NCI-H82 treated with DMSO at 0.1 percent for 48 hours (cell line): ENCODE measurements around the gene ANKEF1.

Experiments
- DNase-seq: peaks from one replicate; lab custom pipeline; 2025; ENCODE audit not compliant: unreplicated experiment; lab: John Stamatoyannopoulos, UW

The ANKEF1 gene

DNA sequence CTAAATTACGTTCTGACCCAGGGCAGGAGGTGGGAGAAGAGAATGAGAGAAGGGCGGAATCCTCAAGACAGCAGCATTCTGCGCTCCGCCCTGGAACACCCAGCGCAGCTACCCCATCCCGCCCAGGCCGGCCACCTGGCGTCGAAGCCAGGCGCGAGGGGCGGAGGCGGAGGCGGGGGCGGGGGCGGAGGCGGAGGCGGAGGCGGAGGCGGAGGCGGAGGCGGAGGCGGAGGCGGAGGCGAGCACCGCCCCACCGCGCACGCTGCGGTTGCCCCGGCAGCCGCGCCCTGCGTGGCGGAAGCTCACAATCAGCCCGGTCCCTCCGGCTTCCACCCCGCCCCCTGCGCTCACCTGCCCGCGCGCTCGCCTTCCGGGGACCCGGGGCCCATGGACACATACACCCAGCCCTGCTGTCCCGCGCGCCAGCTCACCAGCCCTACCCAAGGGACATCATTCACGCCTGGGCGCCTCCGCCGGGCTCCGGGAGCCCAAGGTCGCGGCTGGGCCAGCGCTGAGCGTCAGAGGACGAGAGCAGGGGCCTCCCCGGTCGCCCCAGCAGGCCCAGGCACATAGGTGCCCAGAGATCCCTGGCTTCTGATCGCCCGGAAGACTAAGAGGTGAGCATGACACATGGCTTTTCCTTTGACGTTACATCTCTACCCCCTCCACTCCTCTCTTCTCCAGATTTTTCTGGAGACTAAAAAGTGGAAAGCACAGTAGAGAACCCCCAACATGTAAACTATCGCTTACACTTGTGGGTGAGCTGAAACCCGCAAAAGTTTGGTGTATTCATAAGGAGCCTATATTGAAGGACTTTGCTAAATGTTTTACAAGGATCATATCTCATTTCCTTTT is at the start of gene ANKEF1:
TSS of gene ANKEF1 (plus strand) at position 271 of the 855 bp plus-strand sequence. CDS start 3,315 bp downstream, outside the sequence.
- peak; percentile 22 for DNase-seq

- DNase-seq = no peak
These were observed 49.5 kb upstream of the ANKEF1 start for GRCh38 chr20:9985281-9985680.

DNA sequence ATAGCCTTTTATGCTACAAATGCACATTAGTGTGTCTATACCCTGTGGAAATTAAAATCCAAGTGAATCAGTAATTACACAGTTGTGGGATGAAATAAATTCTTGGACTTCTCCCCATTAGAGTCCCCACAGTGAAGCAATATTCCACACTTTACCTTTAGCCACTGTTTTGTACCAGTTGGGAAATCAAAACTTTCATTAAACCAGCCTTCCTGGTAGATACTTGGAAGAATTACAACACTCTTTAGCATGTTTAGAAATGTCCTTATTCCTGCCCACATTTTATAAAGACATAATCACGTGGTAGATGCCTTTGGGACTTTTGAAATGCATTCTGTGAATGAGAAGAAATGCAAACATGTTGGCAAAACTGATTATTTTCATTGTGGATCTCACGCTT is 49.0 kb upstream of the ANKEF1 start:
- no peak for DNase-seq

GRCh38 chr20:9989066-9989724 is 45.6 kb upstream of the ANKEF1 start:
- no peak for DNase-seq

- DNase-seq = no peak
These were observed 41.6 kb upstream of the ANKEF1 start for GRCh38 chr20:9993137-9993536.

DNA sequence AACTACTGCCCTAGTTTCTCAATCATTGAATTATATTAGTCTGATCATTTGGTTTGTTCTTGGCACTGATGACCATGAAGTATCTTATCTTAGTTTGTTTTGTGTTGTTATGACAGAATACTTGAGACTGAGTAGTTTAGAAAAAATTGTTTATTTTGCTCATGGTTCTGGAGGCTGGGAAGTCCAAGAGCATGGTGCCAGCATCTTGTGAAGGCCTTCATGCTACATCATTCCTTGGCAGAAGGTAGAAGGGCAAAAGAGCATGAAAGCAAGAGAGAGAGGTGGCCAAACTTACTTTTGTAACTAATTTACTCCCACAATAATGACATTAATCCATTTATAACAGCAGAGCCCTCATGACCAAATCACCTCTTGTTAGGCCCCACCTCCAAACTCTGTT is 40.1 kb upstream of the ANKEF1 start:
- no peak for DNase-seq

- no peak for DNase-seq
These were observed 39.1 kb upstream of the ANKEF1 start for GRCh38 chr20:9995510-9996272.

DNA sequence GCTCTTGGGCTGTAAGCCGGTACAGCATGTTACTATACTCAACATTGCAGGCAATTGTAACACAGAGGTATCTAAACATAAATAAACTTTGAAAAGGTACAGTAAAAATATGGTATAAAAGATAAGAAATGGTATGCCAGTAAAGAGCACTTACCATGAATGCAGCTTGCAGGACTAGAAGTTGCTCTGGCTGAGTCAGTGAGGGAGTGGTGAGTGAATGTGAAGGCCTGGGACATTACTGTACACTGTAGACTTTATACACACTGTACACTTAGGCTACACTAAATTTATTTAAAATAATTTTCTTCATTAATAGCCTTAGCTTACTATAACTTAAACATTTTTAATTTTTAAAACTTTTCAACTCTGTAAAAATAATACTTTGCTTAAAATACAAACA is 37.8 kb upstream of the ANKEF1 start:
- no peak for DNase-seq

DNA sequence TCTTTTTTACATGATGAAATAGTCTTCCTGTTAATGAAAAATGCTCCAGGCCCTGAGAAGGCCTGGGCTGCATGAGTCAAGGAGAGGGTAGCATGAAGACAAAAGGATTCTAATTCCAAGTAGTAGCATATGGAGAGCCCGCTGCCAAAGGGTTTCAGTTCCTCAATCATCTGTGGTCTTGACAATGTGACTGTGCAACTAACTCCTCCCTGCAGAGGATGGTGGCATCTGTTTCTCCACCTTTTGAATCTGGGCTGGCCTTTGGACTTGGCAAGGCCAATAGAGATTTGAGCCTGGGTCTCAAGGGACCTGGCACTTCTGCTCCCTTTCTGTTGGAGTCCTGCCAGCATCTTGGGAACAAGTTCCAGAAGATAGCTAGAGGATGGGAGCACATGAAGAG is 35.1 kb upstream of the ANKEF1 start:
- no peak for DNase-seq

DNA sequence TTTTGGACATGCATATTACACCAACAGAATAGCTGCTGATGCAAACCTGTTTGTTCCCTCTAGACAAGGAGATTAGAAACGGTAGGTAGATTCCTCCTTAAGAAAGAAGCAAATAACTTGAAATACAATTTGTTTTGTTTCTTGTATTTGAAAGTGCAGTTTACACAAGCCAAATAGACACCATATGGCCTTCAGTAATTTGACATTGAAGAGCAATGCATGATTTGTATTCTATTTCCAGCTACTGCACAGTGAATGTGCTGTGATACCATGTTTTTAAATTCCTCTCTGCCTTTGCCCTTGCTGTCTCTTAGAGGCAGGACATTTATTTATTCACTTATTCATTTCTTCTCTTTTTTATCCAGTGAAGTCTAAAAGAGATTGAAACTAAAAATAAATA is 31.9 kb upstream of the ANKEF1 start:
- DNase-seq = no peak

- DNase-seq = no peak
These were observed 29.9 kb upstream of the ANKEF1 start for GRCh38 chr20:10004900-10005299.

GRCh38 chr20:10005885-10006284 is 28.9 kb upstream of the ANKEF1 start:
- no peak for DNase-seq

- DNase-seq = no peak
These were observed 28.2 kb upstream of the ANKEF1 start for GRCh38 chr20:10006447-10007090.

- no peak for DNase-seq
These were observed 27.6 kb upstream of the ANKEF1 start for GRCh38 chr20:10007158-10007557.

DNA sequence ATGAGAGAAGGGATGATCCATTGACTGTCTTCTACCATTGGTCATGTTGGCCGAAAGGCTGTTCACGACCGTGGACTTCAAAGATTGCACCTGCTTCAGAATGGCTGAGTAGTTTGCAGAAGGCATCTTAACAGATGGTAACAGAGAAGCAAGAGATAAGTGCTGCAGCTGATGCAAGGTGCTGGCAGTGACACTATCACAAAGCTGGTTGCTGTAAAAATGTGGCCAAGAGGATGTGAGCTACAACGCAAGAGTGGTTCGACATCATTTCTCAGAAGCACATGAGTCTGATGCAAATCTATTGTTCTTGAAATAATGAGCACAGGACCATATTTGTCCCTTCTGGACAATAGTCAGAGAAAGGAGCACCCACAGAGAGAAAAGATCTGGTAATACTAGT is 27.0 kb upstream of the ANKEF1 start:
- no peak for DNase-seq

GRCh38 chr20:10012464-10012863 is 22.3 kb upstream of the ANKEF1 start:
- DNase-seq = no peak

- no peak for DNase-seq
These were observed 20.4 kb upstream of the ANKEF1 start for GRCh38 chr20:10014431-10014830.

DNA sequence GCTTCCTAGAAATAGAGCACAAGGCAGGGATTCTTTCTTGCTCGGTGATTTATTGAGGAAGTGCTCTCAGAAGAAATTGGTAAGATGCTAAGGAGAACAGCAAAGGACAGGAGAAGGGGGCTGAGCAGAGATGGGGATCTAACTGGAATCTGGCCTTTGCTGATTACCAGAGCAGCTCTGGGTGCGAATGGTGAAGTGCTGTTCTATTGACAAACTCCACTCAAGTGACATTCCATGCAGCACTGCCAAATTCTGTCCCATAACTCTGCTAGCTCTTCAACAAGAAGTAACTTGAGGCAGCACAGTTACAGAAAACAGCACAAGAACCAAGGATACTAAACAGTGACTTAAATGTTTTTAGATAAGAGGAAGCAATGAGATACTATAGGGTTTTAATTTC is 13.8 kb upstream of the ANKEF1 start:
- no peak for DNase-seq

DNA sequence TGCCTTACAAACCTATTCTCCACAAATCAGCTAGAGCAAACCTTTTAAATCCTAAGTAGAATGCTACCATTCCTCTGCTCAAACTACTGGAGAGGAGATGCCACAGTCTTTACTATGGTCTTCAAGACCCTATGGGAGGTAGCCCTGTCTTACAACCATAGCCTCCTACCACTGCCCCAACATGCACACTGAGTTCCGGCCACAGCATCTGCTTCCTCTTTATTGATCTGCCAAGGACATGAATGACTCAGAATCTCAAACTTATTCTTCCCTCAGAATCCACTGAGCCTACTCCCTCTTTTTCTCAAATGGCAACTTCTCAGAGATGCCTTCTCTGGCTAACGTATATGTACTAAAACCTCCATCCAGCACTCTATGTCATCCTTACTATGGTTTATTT is 12.2 kb upstream of the ANKEF1 start:
- no peak for DNase-seq

- DNase-seq = no peak
These were observed 10.9 kb upstream of the ANKEF1 start for GRCh38 chr20:10023911-10024310.
